GM12878 (cell line): ENCODE measurements around the gene EEF2KMT. TPM values are rescaled to one million over a fixed set of nuclear protein-coding genes. Genes with fewer than 3 reads are reported as not detected.
"Not testable (repeated sequence)": the region's sequence is repeated elsewhere in the genome, so short reads cannot be mapped to it uniquely, and the experiment has no call there.

Experiments
- ATAC-seq: fragments of 200-7000 bp; cut with Tn5 transposase; 3 replicates; pipeline ENCODE4 v1.9.1; 2020; ENCODE audit warnings: mild to moderate bottlenecking, moderate library complexity
- BruUV-seq: library from RNA; stranded (reverse); fragments of 400-500 nt; replicated peaks from 2 replicates; lab custom pipeline; 2021; lab: Mats Ljungman, UMichigan
- CTCF ChIA-PET: fragments of 300-600 bp; sonication (Branson Sonifier 250); formaldehyde crosslinking; extraction: SDS; loops from one replicate; lab custom pipeline; 2021; ENCODE audit warnings: inconsistent platforms; lab: Yijun Ruan, JAX
- POLR2A ChIA-PET: fragments of 350-600 bp; formaldehyde crosslinking; extraction: SDS; loops from one replicate; lab custom pipeline; 2021; ENCODE audit warnings: inconsistent platforms; lab: Charles Lee
- RAD21 ChIA-PET: fragments of 300-600 bp; sonication (Branson Sonifier 250); formaldehyde crosslinking; loops from one replicate; lab custom pipeline; 2023; ENCODE audit warnings: antibody characterized with exemption; ENCODE audit not compliant: unreplicated experiment; lab: Charles Lee
- SMC1A ChIA-PET: fragments of 300-600 bp; sonication (Branson Sonifier 250); formaldehyde crosslinking; loops from one replicate; lab custom pipeline; 2023; ENCODE audit not compliant: unreplicated experiment, uncharacterized antibody; lab: Charles Lee
- DNase-seq: peaks from one replicate; pipeline ENCODE4 v3.0.0-alpha.2; 2011; ENCODE audit warnings: low read depth, low spot score
- FAIRE-seq: peaks from 3 replicates; lab custom pipeline; 2011; peaks lifted over from hg19 to GRCh38; lab: Jason Lieb, UNC
- H2AFZ ChIP-seq: 2 replicates; pipeline ENCODE4 v1.6.0; 2011; ENCODE audit warnings: low read depth, low read length, control low read depth; ENCODE audit not compliant: control insufficient read depth
- H3K27ac ChIP-seq: 2 replicates; pipeline ENCODE4 v1.5.1; 2011; ENCODE audit warnings: control low read depth; ENCODE audit not compliant: control insufficient read depth, insufficient read depth
- H3K27me3 ChIP-seq, 2 experiments: replicated peaks in 1 of 2; 2 replicates each; pipeline versions ENCODE4 v1.6.0 to v1.6.1; 2011; ENCODE audit warnings: low read length in 1 of 2; ENCODE audit not compliant: control insufficient read depth in 2 of 2, insufficient read depth in 2 of 2
- H3K36me3 ChIP-seq, 2 experiments: 2 replicates each; pipeline ENCODE4 v1.5.1; 2011; ENCODE audit warnings: low read length in 1 of 2; ENCODE audit not compliant: control insufficient read depth in 2 of 2, insufficient read depth in 2 of 2
- H3K4me1 ChIP-seq: 2 replicates; pipeline ENCODE4 v1.6.1; 2011; ENCODE audit warnings: mild to moderate bottlenecking, low read length, moderate library complexity, mixed read lengths; ENCODE audit not compliant: control insufficient read depth, insufficient read depth
- H3K4me2 ChIP-seq: 2 replicates; pipeline ENCODE4 v1.6.0; 2011; ENCODE audit warnings: control low read depth; ENCODE audit not compliant: control insufficient read depth, insufficient read depth
- H3K4me3 ChIP-seq: fragments of 200-600 bp; sonication (generic); 2 replicates; pipeline ENCODE4 v1.5.1; 2016
- H3K79me2 ChIP-seq: 2 replicates; pipeline ENCODE4 v1.6.0; 2011; ENCODE audit warnings: low read length; ENCODE audit not compliant: control insufficient read depth, insufficient read depth
- H3K9ac ChIP-seq: 2 replicates; pipeline ENCODE4 v1.8.0; 2011; ENCODE audit warnings: low read length, control low read depth, mixed read lengths; ENCODE audit not compliant: control insufficient read depth, insufficient read depth
- H3K9me3 ChIP-seq: replicated peaks from 3 replicates; pipeline ENCODE4 v1.5.1; 2011; ENCODE audit warnings: mild to moderate bottlenecking, low read length; ENCODE audit not compliant: control insufficient read depth, insufficient read depth
- H4K20me1 ChIP-seq: 2 replicates; pipeline ENCODE4 v1.6.0; 2011; ENCODE audit not compliant: control insufficient read depth, insufficient read depth
- ATF7 ChIP-seq: fragments of 450-650 bp; IDR thresholded peaks from 2 replicates; pipeline ENCODE4 v1.6.1; 2016; ENCODE audit warnings: low read depth, mild to moderate bottlenecking
- CEBPB ChIP-seq, 2 experiments: fragments of 150-350 bp in 1 of 2; IDR thresholded peaks; 2 replicates each; pipeline ENCODE4 v1.6.1; 2012 to 2014; ENCODE audit warnings: low read depth in 2 of 2, low read length in 2 of 2, borderline replicate concordance in 1 of 2, inconsistent platforms in 1 of 2
- CREB1 ChIP-seq: IDR thresholded peaks from 2 replicates; pipeline ENCODE4 v1.6.1; 2012; ENCODE audit warnings: low read depth, mild to moderate bottlenecking, inconsistent platforms
- HDGF ChIP-seq: fragments of 450-650 bp; IDR thresholded peaks from 2 replicates; pipeline ENCODE4 v1.6.1; 2016; ENCODE audit warnings: antibody characterized with exemption
- JUND ChIP-seq: IDR thresholded peaks from 2 replicates; pipeline ENCODE4 v1.6.1; 2012; ENCODE audit warnings: low read depth, mild to moderate bottlenecking, low read length, improper control_type of control experiment, moderate library complexity
- NFYA ChIP-seq: IDR thresholded peaks from 2 replicates; pipeline ENCODE4 v1.6.1; 2011; ENCODE audit warnings: low read depth, mild to moderate bottlenecking, low read length, improper control_type of control experiment, borderline replicate concordance
- NKRF ChIP-seq: fragments of 450-650 bp; conservative IDR thresholded peaks from 2 replicates; pipeline ENCODE4 v1.6.1; 2017; ENCODE audit warnings: mild to moderate bottlenecking, moderate library complexity
- PML ChIP-seq: IDR thresholded peaks from 2 replicates; pipeline ENCODE4 v1.6.1; 2012; ENCODE audit warnings: low read length, inconsistent platforms
- RBBP5 ChIP-seq: fragments of 200-600 bp; sonication (generic); conservative IDR thresholded peaks from 2 replicates; pipeline ENCODE4 v1.6.1; 2016
- RFX5 ChIP-seq: IDR thresholded peaks from 2 replicates; pipeline ENCODE4 v1.6.1; 2011; ENCODE audit warnings: low read depth, low read length, improper control_type of control experiment
- SMC3 ChIP-seq: IDR thresholded peaks from 2 replicates; pipeline ENCODE4 v1.6.1; 2011; ENCODE audit warnings: low read length, improper control_type of control experiment, borderline replicate concordance
- YBX1 ChIP-seq: fragments of 450-650 bp; IDR thresholded peaks from 2 replicates; pipeline ENCODE4 v1.6.1; 2016; ENCODE audit warnings: antibody characterized with exemption
- ZNF217 ChIP-seq: fragments of 450-650 bp; IDR thresholded peaks from 2 replicates; pipeline ENCODE4 v1.6.1; 2017; ENCODE audit warnings: antibody characterized with exemption, mild to moderate bottlenecking
- whole genome bisulfite sequencing: methylation state at CpG from one replicate; pipeline ENCODE4 v1.1.6; 2016; ENCODE audit warnings: low lambda C conversion rate; ENCODE audit not compliant: insufficient replicate concordance, insufficient coverage; ENCODE audit errors: missing lambda C conversion rate; 5-methylcytosine and 5-hydroxymethylcytosine counted together
- in situ Hi-C: fragments of 300-500 bp; cut with MboI; formaldehyde crosslinking; loops from 9 replicates; pipeline ENCODE4 v1.14.3; 2018; ENCODE audit warnings: mixed read lengths
- intact Hi-C: fragments of 100-400 bp; cut with micrococcal nuclease; formaldehyde crosslinking; loops from one replicate; pipeline ENCODE4 v1.14.2; 2022; ENCODE audit not compliant: unreplicated experiment
- polyA plus RNA-seq, 11 experiments: library from polyadenylated mRNA; depleted of rRNA in 4 of 11; unstranded in 6 of 11; stranded (reverse) in 5 of 11; fragments of >200 nt; fragmentation: Nextera tagmentation in 4 of 11; fragmentation: Illumina TruSeq in 1 of 11; extraction: Ambion mirVana in 4 of 11; extraction: Trizol in 1 of 11; gene quantifications; 1 replicate in 1 of 11; 2 replicates in 10 of 11; pipeline versions ENCODE4 v1.2.1 to v1.2.3, GENCODE V29; 2011 to 2016; ENCODE audit warnings: inconsistent platforms in 2 of 11, missing spikeins in 2 of 11, low read depth in 1 of 11
- total RNA-seq, 4 experiments: library from RNA; depleted of rRNA in 3 of 4; stranded (reverse); fragments of >200 nt in 3 of 4; fragmentation: Illumina TruSeq in 1 of 4; extraction: Trizol in 1 of 4; gene quantifications; 2 replicates each; pipeline versions ENCODE4 v1.2.1 to v1.2.3, GENCODE V29; 2013 to 2021
- TF ChIP-seq, protein P1 (sequence below): IDR thresholded peaks from 2 replicates; pipeline ENCODE4 v1.6.1; 2011; ENCODE audit warnings: mild to moderate bottlenecking, low read depth, low read length, moderate library complexity; ENCODE audit not compliant: insufficient replicate concordance

The EEF2KMT gene
- total and polyA plus RNA-seq, 10 of the 15 experiments (the other 5 are each of a cell fraction or from before 2014, with no cell fraction given), result 3.8 to 28.1 (median 14.3) TPM

DNA sequence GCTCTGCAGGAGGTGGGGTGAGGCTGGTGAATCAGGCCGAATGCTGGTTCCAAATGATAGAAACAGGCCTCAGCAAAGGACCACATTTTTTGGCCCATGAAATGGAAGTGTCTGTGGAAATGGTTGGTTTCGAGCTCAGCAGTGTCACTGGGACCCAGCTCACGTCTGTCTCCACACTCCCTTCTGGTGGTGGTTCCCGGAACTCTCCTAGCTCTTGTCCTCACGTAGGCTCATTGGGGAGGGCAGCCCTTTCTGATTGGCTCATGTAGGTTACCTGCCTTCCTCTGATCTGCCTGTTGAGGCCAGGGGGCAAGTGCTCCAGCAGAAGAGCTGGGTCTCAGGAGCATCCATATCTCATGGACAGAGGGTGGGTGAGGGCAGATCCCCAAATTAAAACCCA lies 22.0 kb downstream of the EEF2KMT start:
- Histone ChIP-seq H4K20me1 (no peaks in the 10 kb centered on the region), H3K4me3 (no peak overlapping the region)
- TF ChIP-seq HDGF (no peak), PML (no peak), CREB1 (no peak), NKRF (no peak), ZNF217 (no peak), RBBP5 (no peak), ATF7 (no peak), CEBPB (IDR thresholded peaks at IDR 0.05; ENCODE audit: borderline replicate concordance in 1 of 2, low read depth in 2 of 2, low read length in 2 of 2) (no peak), SMC3 (no peak), JUND (no peak), YBX1 (no peak), RFX5 (no peak), NFYA (no peak)
- TF ChIP-seq, protein P1, sequence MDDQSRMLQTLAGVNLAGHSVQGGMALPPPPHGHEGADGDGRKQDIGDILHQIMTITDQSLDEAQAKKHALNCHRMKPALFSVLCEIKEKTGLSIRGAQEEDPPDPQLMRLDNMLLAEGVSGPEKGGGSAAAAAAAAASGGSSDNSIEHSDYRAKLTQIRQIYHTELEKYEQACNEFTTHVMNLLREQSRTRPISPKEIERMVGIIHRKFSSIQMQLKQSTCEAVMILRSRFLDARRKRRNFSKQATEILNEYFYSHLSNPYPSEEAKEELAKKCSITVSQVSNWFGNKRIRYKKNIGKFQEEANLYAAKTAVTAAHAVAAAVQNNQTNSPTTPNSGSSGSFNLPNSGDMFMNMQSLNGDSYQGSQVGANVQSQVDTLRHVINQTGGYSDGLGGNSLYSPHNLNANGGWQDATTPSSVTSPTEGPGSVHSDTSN, result no peak
- TF ChIP-seq, all 136 proteins: peak for 0
- Histone ChIP-seq H3K27ac (no peak overlapping the region), H3K27me3 (no peaks in the 10 kb centered on the region), H3K36me3 (peaks cover 5% of the 10 kb centered on the region in 2 experiments; a peak in 3 of 4 replicates), H3K9me3 (no peaks in the 10 kb centered on the region), H3K4me1 (peaks cover 10% of the 10 kb centered on the region), H2AFZ (no peak overlapping the region), H3K4me2 (no peak overlapping the region), H3K9ac (no peak overlapping the region), H3K79me2 (peaks cover 10% of the 10 kb centered on the region)
- ChIA-PET CTCF (interaction anchor here (2.9 kb wide), 1 partner anchor 9 kb away, joined by 9 read pairs; no protein-coding TSS in a partner anchor), POLR2A (no interaction called here), SMC1A (interaction anchor here (1.2 kb wide), 1 partner anchor 30 kb away, joined by 3 read pairs; no protein-coding TSS in a partner anchor), RAD21 (no interaction called here)
- ATAC-seq, result no peak
- no peak for DNase-seq
- intact Hi-C loops (no loop called here), in situ Hi-C loops (no loop called here)
- BruUV-seq, result no TSS peak
- WGBS, result 86% methylated on average over 5 of the region's 5 CpGs
- no peak for FAIRE-seq

GRCh38 chr16:5073771-5074170 lies 23.8 kb downstream of the EEF2KMT start:
- intact Hi-C loops, H3K4me3 ChIP-seq, H3K79me2 ChIP-seq, DNase-seq, POLR2A ChIA-PET, H3K9ac ChIP-seq, FAIRE-seq, ATAC-seq, H3K27ac ChIP-seq, RAD21 ChIA-PET, H4K20me1 ChIP-seq, H3K36me3 ChIP-seq, H3K4me2 ChIP-seq, H3K27me3 ChIP-seq, H2AFZ ChIP-seq, in situ Hi-C loops, BruUV-seq, H3K9me3 ChIP-seq: not testable (repeated sequence)
- 91% methylated on average over 15 of the region's 15 CpGs for WGBS
- ChIA-PET CTCF (interaction anchor here (1.8 to 2.0 kb wide), 2 partner anchors 11 to 39 kb away, joined by 4 to 8 read pairs; partner anchors contain the start of gene NAGPA), SMC1A (interaction anchor here (0.7 to 1.1 kb wide), 2 partner anchors 11 to 413 kb away, joined by 3 read pairs; no protein-coding TSS in a partner anchor)
- peaks cover 10% of the 10 kb centered on the region for H3K4me1 ChIP-seq
